HG02973 (cell line): ENCODE data around the gene PIP4K2C.

Source experiments
- ATAC-seq: cut with Tn5 transposase; IDR thresholded peaks from one replicate; pipeline ENCODE4 v1.9.1; 2021; ENCODE audit warnings: moderate library complexity; ENCODE audit not compliant: unreplicated experiment

PIP4K2C gene

GRCh38 chr12:57620936-57621496 is 30.0 kb downstream of the PIP4K2C start:
- ATAC-seq: no peak

- ATAC-seq: no peak
Measured at GRCh38 chr12:57621497-57622292, 30.7 kb downstream of the PIP4K2C start.

GRCh38 chr12:57622293-57623245 is 31.6 kb downstream of the PIP4K2C start:
- no peak for ATAC-seq

GRCh38 chr12:57623385-57623784 is 32.4 kb downstream of the PIP4K2C start:
- ATAC-seq: no peak

- ATAC-seq: no peak
Measured at GRCh38 chr12:57623811-57624390, 32.9 kb downstream of the PIP4K2C start.

GRCh38 chr12:57624441-57625220 is 33.6 kb downstream of the PIP4K2C start:
- no peak for ATAC-seq

GRCh38 chr12:57625261-57626032 is 34.5 kb downstream of the PIP4K2C start:
- no peak for ATAC-seq

- no peak for ATAC-seq
Measured at GRCh38 chr12:57626111-57626920, 35.3 kb downstream of the PIP4K2C start.

- ATAC-seq: no peak
Measured at GRCh38 chr12:57626921-57627445, 36.0 kb downstream of the PIP4K2C start.

- ATAC-seq: no peak
Measured at GRCh38 chr12:57627501-57628279, 36.7 kb downstream of the PIP4K2C start.

- no peak for ATAC-seq
Measured at GRCh38 chr12:57628280-57629191, 37.5 kb downstream of the PIP4K2C start.

- ATAC-seq: no peak
Measured at GRCh38 chr12:57629897-57630471, 39.0 kb downstream of the PIP4K2C start.

- ATAC-seq: no peak
Measured at GRCh38 chr12:57630891-57631433, 40.0 kb downstream of the PIP4K2C start.

GRCh38 chr12:57631566-57632072 is 40.6 kb downstream of the PIP4K2C start:
- ATAC-seq: no peak

- no peak for ATAC-seq
Measured at GRCh38 chr12:57632073-57632957, 41.3 kb downstream of the PIP4K2C start.
